Neural cell (in vitro differentiated cells): Measurements from ENCODE around the gene CTSA. TPM values are rescaled to one million over a fixed set of nuclear protein-coding genes. Genes with fewer than 3 reads are reported as not detected.

Experiments
- H2AFZ ChIP-seq: fragments of 200-600, 300-800 bp; sonication (generic), shearing (Covaris generic); 2 replicates; pipeline ENCODE4 v1.6.0; 2014; ENCODE audit warnings: low read depth, mild to moderate bottlenecking, antibody characterized with exemption, low read length, moderate library complexity
- H3F3A ChIP-seq: fragments of 200-600 bp; shearing (Covaris generic); 2 replicates; pipeline ENCODE4 v1.6.1; 2016; ENCODE audit warnings: mild to moderate bottlenecking, moderate library complexity, mixed read lengths, antibody characterized with exemption, low read length; ENCODE audit not compliant: insufficient read depth, poor library complexity, severe bottlenecking
- H3K27ac ChIP-seq: fragments of 200-600, 300-800 bp; sonication (generic), shearing (Covaris generic); 2 replicates; pipeline ENCODE4 v1.5.1; 2014; ENCODE audit warnings: mild to moderate bottlenecking, low read length, moderate library complexity
- H3K27me3 ChIP-seq: fragments of 300-800, 200-600 bp; sonication (generic), shearing (Covaris generic); 2 replicates; pipeline ENCODE4 v1.6.0; 2014; ENCODE audit warnings: mild to moderate bottlenecking, low read depth, low read length, moderate library complexity; ENCODE audit not compliant: insufficient read depth
- H3K36me3 ChIP-seq: fragments of 300-800, 200-600 bp; sonication (generic), shearing (Covaris generic); 2 replicates; pipeline ENCODE4 v1.5.1; 2014; ENCODE audit warnings: mild to moderate bottlenecking, antibody characterized with exemption, low read length, moderate library complexity; ENCODE audit not compliant: insufficient read depth
- H3K4me2 ChIP-seq: fragments of 300-800, 200-600 bp; sonication (generic), shearing (Covaris generic); 2 replicates; pipeline ENCODE4 v1.6.0; 2014; ENCODE audit warnings: mild to moderate bottlenecking, low read length
- H3K4me3 ChIP-seq: fragments of 300-800, 200-600 bp; sonication (generic), shearing (Covaris generic); 2 replicates; pipeline ENCODE4 v1.5.1; 2014; ENCODE audit warnings: mild to moderate bottlenecking, low read length, moderate library complexity
- H3K79me2 ChIP-seq: fragments of 200-600 bp; shearing (Covaris generic); replicated peaks from 2 replicates; pipeline ENCODE4 v1.6.0; 2014; ENCODE audit warnings: mild to moderate bottlenecking, low read length, moderate library complexity; ENCODE audit not compliant: insufficient read depth
- H3K9ac ChIP-seq: fragments of 300-800, 200-600 bp; sonication (generic), shearing (Covaris generic); 2 replicates; pipeline ENCODE4 v1.6.1; 2016; ENCODE audit warnings: mild to moderate bottlenecking, low read length, mixed read lengths
- H3K9me2 ChIP-seq: fragments of 200-600 bp; shearing (Covaris generic); 2 replicates; pipeline ENCODE4 v1.6.1; 2016; ENCODE audit warnings: mild to moderate bottlenecking, low read length, mixed read lengths; ENCODE audit not compliant: insufficient read depth
- H3K9me3 ChIP-seq: fragments of 200-600, 300-800 bp; sonication (generic), shearing (Covaris generic); 2 replicates; pipeline ENCODE4 v1.6.1; 2016; ENCODE audit warnings: mild to moderate bottlenecking, mixed run types, low read length, moderate library complexity, mixed read lengths
- H4K20me1 ChIP-seq: fragments of 200-600 bp; shearing (Covaris generic); 2 replicates; pipeline ENCODE4 v1.6.1; 2016; ENCODE audit warnings: mild to moderate bottlenecking, mixed run types; ENCODE audit not compliant: insufficient read depth
- EP300 ChIP-seq: fragments of 450-650 bp; conservative IDR thresholded peaks from 2 replicates; pipeline ENCODE4 v1.6.1; 2014; ENCODE audit warnings: antibody characterized with exemption, mild to moderate bottlenecking, moderate library complexity; ENCODE audit not compliant: poor library complexity, severe bottlenecking
- EZH2 ChIP-seq: fragments of 200-600, 300-800 bp; shearing (Covaris generic), sonication (generic); IDR thresholded peaks from 2 replicates; pipeline ENCODE4 v1.6.1; 2014; ENCODE audit warnings: antibody characterized with exemption, low read length, borderline replicate concordance, mild to moderate bottlenecking; ENCODE audit not compliant: insufficient read depth, poor library complexity, severe bottlenecking
- MXI1 ChIP-seq: fragments of 450-650 bp; conservative IDR thresholded peaks from 2 replicates; pipeline ENCODE4 v1.6.1; 2014; ENCODE audit warnings: antibody characterized with exemption, mild to moderate bottlenecking; ENCODE audit not compliant: poor library complexity, severe bottlenecking
- POLR2AphosphoS5 ChIP-seq: IDR thresholded peaks from 2 replicates; pipeline ENCODE4 v1.6.1; 2012
- RAD21 ChIP-seq: fragments of 450-650 bp; conservative IDR thresholded peaks from 2 replicates; pipeline ENCODE4 v1.6.1; 2014; ENCODE audit warnings: antibody characterized with exemption, mild to moderate bottlenecking, moderate library complexity
- SMC3 ChIP-seq: fragments of 450-650 bp; conservative IDR thresholded peaks from 2 replicates; pipeline ENCODE4 v1.6.1; 2014; ENCODE audit warnings: antibody characterized with exemption, mild to moderate bottlenecking, moderate library complexity; ENCODE audit not compliant: poor library complexity
- TAF1 ChIP-seq: IDR thresholded peaks from 2 replicates; pipeline ENCODE4 v1.6.1; 2012; ENCODE audit warnings: low read depth
- polyA plus RNA-seq: library from polyadenylated mRNA; depleted of rRNA; stranded (reverse); fragments of >200 nt; gene quantifications from 2 replicates; pipeline ENCODE4 v1.2.3, GENCODE V29; 2014
- TF ChIP-seq, protein P1 (sequence below): fragments of 450-650 bp; IDR thresholded peaks from 2 replicates; pipeline ENCODE4 v1.5.1; 2014; ENCODE audit warnings: antibody characterized with exemption, mild to moderate bottlenecking, moderate library complexity; ENCODE audit not compliant: poor library complexity, severe bottlenecking
- TF ChIP-seq, protein P2 (sequence below): IDR thresholded peaks from 2 replicates; pipeline ENCODE4 v1.6.1; 2012; ENCODE audit warnings: borderline replicate concordance

The CTSA gene
- polyA plus RNA-seq, 1 donor from 2014 or later = 25.7 TPM

DNA sequence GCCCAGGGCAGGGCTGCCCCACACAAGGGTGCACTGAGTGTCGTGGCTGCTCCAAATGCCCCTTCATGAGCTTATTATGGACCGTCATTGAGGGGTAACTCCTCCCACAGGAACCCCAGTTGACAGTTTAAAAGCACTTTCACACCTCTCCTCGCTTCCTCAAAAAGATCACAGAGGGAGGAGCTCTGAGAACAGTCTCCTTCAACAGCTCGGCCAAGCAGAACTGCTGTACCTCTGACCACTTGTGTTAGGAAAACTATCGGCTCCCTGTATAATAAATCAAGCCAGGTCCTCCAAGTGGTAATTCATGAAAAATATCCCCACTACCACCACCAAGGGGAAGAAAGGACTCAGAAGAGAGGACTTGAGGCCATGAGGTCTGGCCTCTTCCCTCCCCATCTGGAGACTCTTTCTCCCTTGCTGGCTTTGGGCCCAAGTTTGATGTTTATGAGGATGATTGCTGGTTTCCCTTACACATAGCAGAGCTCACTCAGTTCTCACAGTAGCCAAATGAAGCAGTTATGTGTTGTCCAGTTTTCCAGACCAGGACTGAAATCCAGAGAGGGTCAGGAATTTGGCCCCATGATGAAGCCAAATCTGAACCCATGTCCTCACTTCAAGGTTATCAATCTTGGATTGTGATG is 48.8 kb upstream of the CTSA start:
- Histone ChIP-seq H3K4me3 (no peak overlapping the region), H3F3A (no peaks in the 10 kb centered on the region), H3K9ac (no peak overlapping the region), H3K27me3 (no peaks in the 10 kb centered on the region), H3K79me2 (no peaks in the 10 kb centered on the region), H4K20me1 (no peaks in the 10 kb centered on the region), H3K9me3 (no peaks in the 10 kb centered on the region), H2AFZ (no peak overlapping the region), H3K36me3 (no peaks in the 10 kb centered on the region), H3K9me2 (no peaks in the 10 kb centered on the region), H3K4me2 (no peak overlapping the region), H3K27ac (no peak overlapping the region)
- TF ChIP-seq EZH2 (no peak), SMC3 (no peak), RAD21 (no peak), POLR2AphosphoS5 (no peak), MXI1 (no peak), EP300 (no peak), TAF1 (no peak)
- TF ChIP-seq, protein P1, sequence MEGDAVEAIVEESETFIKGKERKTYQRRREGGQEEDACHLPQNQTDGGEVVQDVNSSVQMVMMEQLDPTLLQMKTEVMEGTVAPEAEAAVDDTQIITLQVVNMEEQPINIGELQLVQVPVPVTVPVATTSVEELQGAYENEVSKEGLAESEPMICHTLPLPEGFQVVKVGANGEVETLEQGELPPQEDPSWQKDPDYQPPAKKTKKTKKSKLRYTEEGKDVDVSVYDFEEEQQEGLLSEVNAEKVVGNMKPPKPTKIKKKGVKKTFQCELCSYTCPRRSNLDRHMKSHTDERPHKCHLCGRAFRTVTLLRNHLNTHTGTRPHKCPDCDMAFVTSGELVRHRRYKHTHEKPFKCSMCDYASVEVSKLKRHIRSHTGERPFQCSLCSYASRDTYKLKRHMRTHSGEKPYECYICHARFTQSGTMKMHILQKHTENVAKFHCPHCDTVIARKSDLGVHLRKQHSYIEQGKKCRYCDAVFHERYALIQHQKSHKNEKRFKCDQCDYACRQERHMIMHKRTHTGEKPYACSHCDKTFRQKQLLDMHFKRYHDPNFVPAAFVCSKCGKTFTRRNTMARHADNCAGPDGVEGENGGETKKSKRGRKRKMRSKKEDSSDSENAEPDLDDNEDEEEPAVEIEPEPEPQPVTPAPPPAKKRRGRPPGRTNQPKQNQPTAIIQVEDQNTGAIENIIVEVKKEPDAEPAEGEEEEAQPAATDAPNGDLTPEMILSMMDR = no peak
- TF ChIP-seq, protein P2, sequence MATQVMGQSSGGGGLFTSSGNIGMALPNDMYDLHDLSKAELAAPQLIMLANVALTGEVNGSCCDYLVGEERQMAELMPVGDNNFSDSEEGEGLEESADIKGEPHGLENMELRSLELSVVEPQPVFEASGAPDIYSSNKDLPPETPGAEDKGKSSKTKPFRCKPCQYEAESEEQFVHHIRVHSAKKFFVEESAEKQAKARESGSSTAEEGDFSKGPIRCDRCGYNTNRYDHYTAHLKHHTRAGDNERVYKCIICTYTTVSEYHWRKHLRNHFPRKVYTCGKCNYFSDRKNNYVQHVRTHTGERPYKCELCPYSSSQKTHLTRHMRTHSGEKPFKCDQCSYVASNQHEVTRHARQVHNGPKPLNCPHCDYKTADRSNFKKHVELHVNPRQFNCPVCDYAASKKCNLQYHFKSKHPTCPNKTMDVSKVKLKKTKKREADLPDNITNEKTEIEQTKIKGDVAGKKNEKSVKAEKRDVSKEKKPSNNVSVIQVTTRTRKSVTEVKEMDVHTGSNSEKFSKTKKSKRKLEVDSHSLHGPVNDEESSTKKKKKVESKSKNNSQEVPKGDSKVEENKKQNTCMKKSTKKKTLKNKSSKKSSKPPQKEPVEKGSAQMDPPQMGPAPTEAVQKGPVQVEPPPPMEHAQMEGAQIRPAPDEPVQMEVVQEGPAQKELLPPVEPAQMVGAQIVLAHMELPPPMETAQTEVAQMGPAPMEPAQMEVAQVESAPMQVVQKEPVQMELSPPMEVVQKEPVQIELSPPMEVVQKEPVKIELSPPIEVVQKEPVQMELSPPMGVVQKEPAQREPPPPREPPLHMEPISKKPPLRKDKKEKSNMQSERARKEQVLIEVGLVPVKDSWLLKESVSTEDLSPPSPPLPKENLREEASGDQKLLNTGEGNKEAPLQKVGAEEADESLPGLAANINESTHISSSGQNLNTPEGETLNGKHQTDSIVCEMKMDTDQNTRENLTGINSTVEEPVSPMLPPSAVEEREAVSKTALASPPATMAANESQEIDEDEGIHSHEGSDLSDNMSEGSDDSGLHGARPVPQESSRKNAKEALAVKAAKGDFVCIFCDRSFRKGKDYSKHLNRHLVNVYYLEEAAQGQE = no peak

DNA sequence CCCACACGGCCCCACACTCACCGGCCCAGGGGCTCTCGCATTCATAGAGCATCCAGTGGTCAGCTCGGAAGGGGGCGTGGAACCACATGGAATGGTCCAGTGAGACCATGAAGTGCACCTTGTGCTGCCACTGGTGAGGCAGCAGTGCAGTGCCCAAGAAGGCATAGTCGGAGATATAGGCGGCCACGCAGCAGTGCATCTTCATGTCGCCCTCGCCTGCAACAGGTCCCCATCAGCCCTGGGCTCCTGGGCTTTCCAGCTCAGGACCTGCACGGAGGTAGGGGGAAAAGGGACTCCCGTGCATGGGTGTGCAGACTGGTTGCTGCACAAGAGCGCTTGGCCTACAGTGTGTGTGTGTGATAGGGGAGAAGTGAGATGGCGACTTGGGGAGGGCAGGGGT is 47.6 kb upstream of the CTSA start:
- no peaks in the 10 kb centered on the region for H4K20me1 ChIP-seq
- H3K4me3 ChIP-seq = no peak overlapping the region
- H3K27ac ChIP-seq = no peak overlapping the region
- H3K27me3 ChIP-seq = no peaks in the 10 kb centered on the region
- H3K9me2 ChIP-seq = no peaks in the 10 kb centered on the region
- H3K79me2 ChIP-seq = no peaks in the 10 kb centered on the region
- H3K9ac ChIP-seq = no peak overlapping the region
- no peaks in the 10 kb centered on the region for H3K36me3 ChIP-seq
- no peaks in the 10 kb centered on the region for H3K9me3 ChIP-seq
- H2AFZ ChIP-seq = no peak overlapping the region
- no peak overlapping the region for H3K4me2 ChIP-seq
- TF ChIP-seq, protein P1 = no peak
- TF ChIP-seq TAF1 (no peak), EZH2 (no peak), SMC3 (no peak), MXI1 (no peak), EP300 (no peak), RAD21 (no peak)
- TF ChIP-seq, protein P2 = no peak
- no peaks in the 10 kb centered on the region for H3F3A ChIP-seq
